Measurements from ENCODE around the gene PTPDC1.

PTPDC1 gene

GRCh38 chr9:94127806-94128205 is 43.5 kb downstream of the PTPDC1 start:
- Histone ChIP-seq H3K27ac (no peak overlapping the region), H3K9ac (ENCODE audit: insufficient read length) (no peak overlapping the region), H3K4me3 (no peak overlapping the region), H3K36me3 (ENCODE audit: insufficient read depth, low read length) (no peaks in the 10 kb centered on the region), H3K9me3 (ENCODE audit: low read depth, low read length) (no peaks in the 10 kb centered on the region)
- no peak for DNase-seq (ENCODE audit: low read depth, low spot score)
- TF ChIP-seq FOXP2 (optimal IDR thresholded peaks at IDR 0.05; ENCODE audit: control extremely low read depth, extremely low read length, insufficient read depth) (no peak), EZH2 (IDR thresholded peaks at IDR 0.05) (no peak), POLR2AphosphoS5 (IDR thresholded peaks at IDR 0.05; ENCODE audit: borderline replicate concordance, low read depth, low read length) (no peak)

- Histone ChIP-seq H3K9me3 (ENCODE audit: low read depth, low read length) (no peaks in the 10 kb centered on the region), H3K4me3 (no peak overlapping the region), H3K27ac (no peak overlapping the region), H3K9ac (ENCODE audit: insufficient read length) (no peak overlapping the region), H3K36me3 (ENCODE audit: insufficient read depth, low read length) (no peaks in the 10 kb centered on the region)
- no peak for TF ChIP-seq FOXP2 (optimal IDR thresholded peaks at IDR 0.05; ENCODE audit: control extremely low read depth, extremely low read length, insufficient read depth)
- DNase-seq (ENCODE audit: low read depth, low spot score), result no peak
Measured at GRCh38 chr9:94128580-94128979, 44.3 kb downstream of the PTPDC1 start.

GRCh38 chr9:94134629-94135028 is 50.4 kb downstream of the PTPDC1 start:
- Histone ChIP-seq H3K36me3 (ENCODE audit: insufficient read depth, low read length) (no peaks in the 10 kb centered on the region), H3K4me3 (no peak overlapping the region), H3K9me3 (ENCODE audit: low read depth, low read length) (no peaks in the 10 kb centered on the region), H3K9ac (ENCODE audit: insufficient read length) (no peak overlapping the region), H3K27ac (no peak overlapping the region)
- no peak for TF ChIP-seq POLR2AphosphoS5 (IDR thresholded peaks at IDR 0.05; ENCODE audit: borderline replicate concordance, low read depth, low read length)
- TF ChIP-seq EZH2 (IDR thresholded peaks at IDR 0.05), result no peak
- TF ChIP-seq FOXP2 (optimal IDR thresholded peaks at IDR 0.05; ENCODE audit: control extremely low read depth, extremely low read length, insufficient read depth), result no peak
- no peak for DNase-seq (ENCODE audit: low read depth, low spot score)

- DNase-seq (ENCODE audit: low read depth, low spot score), result no peak
- H3K4me3 ChIP-seq, result no peak overlapping the region
- H3K9me3 ChIP-seq (ENCODE audit: low read depth, low read length), result no peaks in the 10 kb centered on the region
- H3K36me3 ChIP-seq (ENCODE audit: insufficient read depth, low read length), result no peaks in the 10 kb centered on the region
- TF ChIP-seq FOXP2 (optimal IDR thresholded peaks at IDR 0.05; ENCODE audit: control extremely low read depth, extremely low read length, insufficient read depth), result no peak
- TF ChIP-seq EZH2 (IDR thresholded peaks at IDR 0.05), result no peak
- no peak for TF ChIP-seq POLR2AphosphoS5 (IDR thresholded peaks at IDR 0.05; ENCODE audit: borderline replicate concordance, low read depth, low read length)
- no peak overlapping the region for H3K27ac ChIP-seq
- no peak overlapping the region for H3K9ac ChIP-seq (ENCODE audit: insufficient read length)
Measured at GRCh38 chr9:94135222-94135621, 51.0 kb downstream of the PTPDC1 start.

- Histone ChIP-seq H3K9ac (ENCODE audit: insufficient read length) (peak overlapping the region; percentile 48), H3K4me3 (0 out of 2 replicates have a peak overlapping the region, but pooled peaks have one; percentile 2), H3K27ac (peak overlapping the region; percentile 65; the same call in 1 of the 2 replicates), H3K9me3 (ENCODE audit: low read depth, low read length) (no peaks in the 10 kb centered on the region), H3K36me3 (ENCODE audit: insufficient read depth, low read length) (no peaks in the 10 kb centered on the region)
- TF ChIP-seq FOXP2 (optimal IDR thresholded peaks at IDR 0.05; ENCODE audit: control extremely low read depth, extremely low read length, insufficient read depth) (no peak), POLR2AphosphoS5 (IDR thresholded peaks at IDR 0.05; ENCODE audit: borderline replicate concordance, low read depth, low read length) (no peak), EZH2 (IDR thresholded peaks at IDR 0.05) (no peak)
- DNase-seq (ENCODE audit: low read depth, low spot score), result no peak
Measured at GRCh38 chr9:94139672-94140417, 55.6 kb downstream of the PTPDC1 start.

- no peak for DNase-seq (ENCODE audit: low read depth, low spot score)
- Histone ChIP-seq H3K9ac (ENCODE audit: insufficient read length) (no peak overlapping the region), H3K4me3 (no peak overlapping the region), H3K36me3 (ENCODE audit: insufficient read depth, low read length) (no peaks in the 10 kb centered on the region), H3K27ac (no peak overlapping the region), H3K9me3 (ENCODE audit: low read depth, low read length) (no peaks in the 10 kb centered on the region)
- no peak for TF ChIP-seq EZH2 (IDR thresholded peaks at IDR 0.05)
- TF ChIP-seq POLR2AphosphoS5 (IDR thresholded peaks at IDR 0.05; ENCODE audit: borderline replicate concordance, low read depth, low read length), result no peak
- no peak for TF ChIP-seq FOXP2 (optimal IDR thresholded peaks at IDR 0.05; ENCODE audit: control extremely low read depth, extremely low read length, insufficient read depth)
Measured at GRCh38 chr9:94140418-94140780, 56.1 kb downstream of the PTPDC1 start.

- no peak for DNase-seq (ENCODE audit: low read depth, low spot score)
- Histone ChIP-seq H3K36me3 (ENCODE audit: insufficient read depth, low read length) (no peaks in the 10 kb centered on the region), H3K27ac (no peak overlapping the region), H3K9me3 (ENCODE audit: low read depth, low read length) (no peaks in the 10 kb centered on the region), H3K9ac (ENCODE audit: insufficient read length) (no peak overlapping the region), H3K4me3 (no peak overlapping the region)
- TF ChIP-seq POLR2AphosphoS5 (IDR thresholded peaks at IDR 0.05; ENCODE audit: borderline replicate concordance, low read depth, low read length) (no peak), EZH2 (IDR thresholded peaks at IDR 0.05) (no peak), FOXP2 (optimal IDR thresholded peaks at IDR 0.05; ENCODE audit: control extremely low read depth, extremely low read length, insufficient read depth) (no peak)
Measured at GRCh38 chr9:94140791-94141790, 56.8 kb downstream of the PTPDC1 start.

- TF ChIP-seq POLR2AphosphoS5 (IDR thresholded peaks at IDR 0.05; ENCODE audit: borderline replicate concordance, low read depth, low read length) (no peak), FOXP2 (optimal IDR thresholded peaks at IDR 0.05; ENCODE audit: control extremely low read depth, extremely low read length, insufficient read depth) (no peak), EZH2 (IDR thresholded peaks at IDR 0.05) (no peak)
- H3K9ac ChIP-seq (ENCODE audit: insufficient read length), result no peak overlapping the region
Measured at GRCh38 chr9:94142353-94142752, 58.1 kb downstream of the PTPDC1 start.

More at GRCh38 chr9:94142353-94142752, 58.1 kb downstream of the PTPDC1 start:
- no peak for DNase-seq (ENCODE audit: low read depth, low spot score)
- Histone ChIP-seq H3K9me3 (ENCODE audit: low read depth, low read length) (no peaks in the 10 kb centered on the region), H3K4me3 (no peak overlapping the region), H3K36me3 (ENCODE audit: insufficient read depth, low read length) (no peaks in the 10 kb centered on the region), H3K27ac (no peak overlapping the region)

Measured in SK-N-MC (cell line).